ENCODE data around the gene IGF2BP2. TPM values are rescaled to one million over a fixed set of nuclear protein-coding genes. Genes with fewer than 3 reads are reported as not detected.
A peak's percentile ranks its signal among the peaks of the same experiment; 100 is the strongest.

The IGF2BP2 gene
- total and polyA plus RNA-seq, 2 of the 13 experiments (the other 11 are each of a cell fraction or from before 2014, with no cell fraction given): 6.5 to 46.0 TPM

DNA sequence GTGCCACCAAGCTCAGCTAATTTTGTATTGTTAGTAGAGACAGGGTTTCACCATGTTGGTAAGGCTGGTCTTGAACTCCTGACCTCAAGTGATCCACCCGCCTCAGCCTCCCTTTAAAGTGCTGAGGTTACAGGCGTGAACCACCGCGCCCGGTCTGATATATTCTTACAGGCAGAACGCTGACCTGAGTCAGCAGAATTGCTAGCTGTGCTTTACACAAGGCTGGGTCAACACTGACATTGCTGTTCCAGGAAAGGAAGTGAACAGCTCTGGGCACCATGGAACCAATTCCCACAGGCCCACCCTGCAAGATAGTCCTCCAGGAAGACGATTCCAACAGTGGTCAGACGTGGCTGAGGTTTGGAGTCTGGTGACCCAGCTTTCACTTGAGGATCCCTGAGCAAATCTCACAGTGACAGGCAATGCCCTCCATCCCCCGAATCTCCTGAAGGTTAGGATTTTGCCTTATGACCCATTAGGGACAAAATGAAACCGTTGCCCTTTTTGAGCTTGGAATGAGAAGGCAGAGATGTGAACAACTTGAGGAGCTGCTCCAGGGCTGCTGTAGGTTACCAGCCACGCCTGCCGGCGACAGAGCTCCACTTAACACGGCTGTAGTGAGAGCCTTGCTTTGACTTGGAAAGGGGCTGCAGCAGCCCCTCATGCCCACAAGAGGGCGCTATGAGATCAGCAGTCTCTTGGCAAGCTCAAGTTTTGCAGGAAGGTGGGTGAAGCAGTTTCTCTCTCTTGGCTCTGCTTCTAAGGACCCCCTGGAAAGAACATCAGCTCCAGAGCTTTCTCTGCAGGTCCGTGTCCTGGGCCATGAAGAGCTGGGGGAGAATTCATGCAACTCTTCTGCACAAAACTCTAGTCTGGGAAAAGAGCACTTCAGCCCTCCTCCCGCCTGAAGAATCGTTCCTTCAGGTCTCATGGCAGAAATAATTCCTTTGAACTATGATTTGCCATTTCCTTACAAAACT lies 164.6 kb downstream of the IGF2BP2 start (continued):
- TF ChIP-seq CTCF (CRISPR knock-in tag; IDR thresholded peaks at IDR 0.05) (peak; percentile 92), ZC3H4 (CRISPR knock-in tag; IDR thresholded peaks at IDR 0.05; ENCODE audit: borderline replicate concordance) (no peak), YEATS2 (CRISPR knock-in tag; IDR thresholded peaks at IDR 0.05; ENCODE audit: borderline replicate concordance) (0 out of 2 replicates have a peak, but pooled peaks have one; percentile 24), MXI1 (IDR thresholded peaks at IDR 0.05; ENCODE audit: borderline replicate concordance, low read depth, low read length) (0 out of 3 replicates have a peak, but pooled peaks have one; percentile 3), SMC3 (IDR thresholded peaks at IDR 0.05; ENCODE audit: low read length) (peak; percentile 46; the same call in 1 of the 2 replicates), ZNF547 (CRISPR knock-in tag; IDR thresholded peaks at IDR 0.05) (0 out of 2 replicates have a peak, but pooled peaks have one; percentile 46), ZNF616 (CRISPR knock-in tag; IDR thresholded peaks at IDR 0.05; ENCODE audit: low read depth) (no peak), MAFK (conservative IDR thresholded peaks at IDR 0.05 in 1 of 2, IDR thresholded peaks at IDR 0.05 in 1 of 2; ENCODE audit: low read length in 2 of 2) (peak; percentile 87 to 90), CBFB (CRISPR knock-in tag; IDR thresholded peaks at IDR 0.05) (0 out of 2 replicates have a peak, but pooled peaks have one; percentile 20), TAF1 (CRISPR knock-in tag; IDR thresholded peaks at IDR 0.05) (no peak), NFATC3 (CRISPR knock-in tag; IDR thresholded peaks at IDR 0.05) (0 out of 2 replicates have a peak, but pooled peaks have one; percentile 68), ZBTB4 (CRISPR knock-in tag; IDR thresholded peaks at IDR 0.05; ENCODE audit: borderline replicate concordance) (no peak), ZNF263 (CRISPR knock-in tag; IDR thresholded peaks at IDR 0.05) (peak; percentile 29; the same call in 1 of the 2 replicates), KLF16 (CRISPR knock-in tag; IDR thresholded peaks at IDR 0.05) (0 out of 4 replicates have a peak, but pooled peaks of 1 of the 2 experiments have one; percentile 38), RXRB (CRISPR knock-in tag; IDR thresholded peaks at IDR 0.05; ENCODE audit: borderline replicate concordance) (0 out of 2 replicates have a peak, but pooled peaks have one; percentile 31), ARNT (IDR thresholded peaks at IDR 0.05) (no peak), PHF8 (CRISPR knock-in tag; IDR thresholded peaks at IDR 0.05) (0 out of 2 replicates have a peak, but pooled peaks have one; percentile 21), HDAC2 (CRISPR knock-in tag; IDR thresholded peaks at IDR 0.05) (no peak), ZNF572 (CRISPR knock-in tag; IDR thresholded peaks at IDR 0.05) (0 out of 2 replicates have a peak, but pooled peaks have one; percentile 13), MYNN (CRISPR knock-in tag; IDR thresholded peaks at IDR 0.05; ENCODE audit: low read depth) (no peak)
